ENCODE data around the gene HPSE. TPM values are rescaled to one million over a fixed set of nuclear protein-coding genes. Genes with fewer than 3 reads are reported as not detected.

HPSE gene
- polyA plus RNA-seq, 1 donor from 2014 or later = 0.16 TPM

- no peaks in the 10 kb centered on the region for H4K20me1 ChIP-seq (ENCODE audit: insufficient read depth)
Observed at GRCh38 chr4:83339573-83339972, 4.9 kb upstream of the HPSE start.

GRCh38 chr4:83335701-83336100 lies 1.1 kb upstream of the HPSE start:
- Histone ChIP-seq H3K9me3 (ENCODE audit: low read length) (no peaks in the 10 kb centered on the region), H3K9ac (ENCODE audit: low read length) (no peak overlapping the region), H3F3A (ENCODE audit: insufficient read depth, low read length, poor library complexity, severe bottlenecking) (no peaks in the 10 kb centered on the region), H4K20me1 (ENCODE audit: insufficient read depth) (no peaks in the 10 kb centered on the region), H3K4me2 (ENCODE audit: low read length) (no peak overlapping the region), H3K79me2 (replicated peaks; ENCODE audit: insufficient read depth, low read length) (no peaks in the 10 kb centered on the region), H3K36me3 (ENCODE audit: insufficient read depth, low read length) (no peaks in the 10 kb centered on the region), H3K9me2 (ENCODE audit: insufficient read depth, low read length) (no peaks in the 10 kb centered on the region), H3K27me3 (ENCODE audit: insufficient read depth, low read depth, low read length) (peaks cover 42% of the 10 kb centered on the region), H2AFZ (ENCODE audit: low read depth, low read length) (no peak overlapping the region), H3K4me3 (ENCODE audit: low read length) (no peak overlapping the region), H3K27ac (ENCODE audit: low read length) (no peak overlapping the region)
- peak; percentile 10 for TF ChIP-seq CTCF (IDR thresholded peaks at IDR 0.05; ENCODE audit: poor library complexity, severe bottlenecking)
- no peak for TF ChIP-seq EZH2 (IDR thresholded peaks at IDR 0.05; ENCODE audit: borderline replicate concordance, insufficient read depth, low read length, poor library complexity, severe bottlenecking)

More at GRCh38 chr4:83339573-83339972, 4.9 kb upstream of the HPSE start:
- Histone ChIP-seq H3K36me3 (ENCODE audit: insufficient read depth, low read length) (no peaks in the 10 kb centered on the region), H3K9me2 (ENCODE audit: insufficient read depth, low read length) (no peaks in the 10 kb centered on the region), H3K27ac (ENCODE audit: low read length) (no peak overlapping the region), H3K79me2 (replicated peaks; ENCODE audit: insufficient read depth, low read length) (no peaks in the 10 kb centered on the region), H3K9ac (ENCODE audit: low read length) (no peak overlapping the region), H3K4me3 (ENCODE audit: low read length) (no peak overlapping the region), H3F3A (ENCODE audit: insufficient read depth, low read length, poor library complexity, severe bottlenecking) (no peaks in the 10 kb centered on the region), H3K9me3 (ENCODE audit: low read length) (no peaks in the 10 kb centered on the region), H2AFZ (ENCODE audit: low read depth, low read length) (no peak overlapping the region), H3K27me3 (ENCODE audit: insufficient read depth, low read depth, low read length) (peaks cover 16% of the 10 kb centered on the region), H3K4me2 (ENCODE audit: low read length) (no peak overlapping the region)
- no peak for TF ChIP-seq REST (IDR thresholded peaks at IDR 0.05; ENCODE audit: borderline replicate concordance)
- no peak for TF ChIP-seq EZH2 (IDR thresholded peaks at IDR 0.05; ENCODE audit: borderline replicate concordance, insufficient read depth, low read length, poor library complexity, severe bottlenecking)
- TF ChIP-seq TAF1 (IDR thresholded peaks at IDR 0.05; ENCODE audit: low read depth) = no peak
- TF ChIP-seq POLR2AphosphoS5 (IDR thresholded peaks at IDR 0.05) = no peak
- TF ChIP-seq SMC3 (conservative IDR thresholded peaks at IDR 0.05; ENCODE audit: poor library complexity) = no peak
- no peak for TF ChIP-seq MXI1 (conservative IDR thresholded peaks at IDR 0.05; ENCODE audit: poor library complexity, severe bottlenecking)
- TF ChIP-seq CTCF (IDR thresholded peaks at IDR 0.05; ENCODE audit: poor library complexity, severe bottlenecking) = no peak
- TF ChIP-seq EP300 (conservative IDR thresholded peaks at IDR 0.05; ENCODE audit: poor library complexity, severe bottlenecking) = no peak
- no peak for TF ChIP-seq RAD21 (conservative IDR thresholded peaks at IDR 0.05)
